K562 (cell line): ENCODE data around the gene CDC42BPB. TPM values are rescaled to one million over a fixed set of nuclear protein-coding genes. Genes with fewer than 3 reads are reported as not detected.

ENCODE experiments used
- ATAC-seq: fragments of 200-7000 bp; cut with Tn5 transposase; 3 replicates; pipeline ENCODE4 v1.9.1; 2020; ENCODE audit warnings: moderate library complexity
- BruUV-seq: library from RNA; stranded (reverse); fragments of 400-500 nt; replicated peaks from 2 replicates; lab custom pipeline; 2021; lab: Mats Ljungman, UMichigan
- CTCF ChIA-PET: fragments of 300-600 bp; formaldehyde crosslinking; extraction: SDS; loops from one replicate; lab custom pipeline; 2021; ENCODE audit warnings: low intra/inter-chr PET ratio; lab: Yijun Ruan, JAX
- POLR2A ChIA-PET: fragments of 300-600, 350-650 bp; sonication (Branson Sonifier 250); formaldehyde crosslinking; extraction: SDS; loops from one replicate; lab custom pipeline; 2021; ENCODE audit warnings: antibody characterized with exemption, inconsistent platforms; lab: Yijun Ruan, JAX
- DNase-seq, 4 experiments: peaks; one replicate each; pipeline versions ENCODE4 v3.0.0 to v3.0.0-alpha.2; 2011 to 2018; ENCODE audit warnings: low spot score in 3 of 4, mixed read lengths in 3 of 4; ENCODE audit errors: extremely low read depth in 1 of 4
- FAIRE-seq: peaks from 2 replicates; lab custom pipeline; 2011; peaks lifted over from hg19 to GRCh38; lab: Jason Lieb, UNC
- H2AFZ ChIP-seq: 2 replicates; pipeline ENCODE4 v1.6.0; 2011; ENCODE audit warnings: low read depth, low read length, control low read depth, inconsistent platforms
- H3K27ac ChIP-seq: fragments of 200-600 bp; 3 replicates; pipeline ENCODE4 v1.8.0; 2011; ENCODE audit warnings: low read depth, mild to moderate bottlenecking, control low read depth, inconsistent platforms, low read length, moderate library complexity, mixed read lengths; ENCODE audit errors: extremely low read depth
- H3K27me3 ChIP-seq, 2 experiments: fragments of 300-600 bp in 1 of 2; 2 replicates in 1 of 2; 3 replicates in 1 of 2; pipeline versions ENCODE4 v1.6.0 to v1.8.0; 2011; ENCODE audit warnings: inconsistent platforms in 2 of 2, low read length in 2 of 2, mild to moderate bottlenecking in 1 of 2, mixed read lengths in 1 of 2, moderate library complexity in 1 of 2; ENCODE audit not compliant: control insufficient read depth in 2 of 2, insufficient read depth in 2 of 2
- H3K36me3 ChIP-seq: fragments of 300-600 bp; 3 replicates; pipeline ENCODE4 v1.8.0; 2011; ENCODE audit warnings: mild to moderate bottlenecking, low read length, inconsistent platforms; ENCODE audit not compliant: control insufficient read depth, insufficient read depth
- H3K4me1 ChIP-seq, 2 experiments: fragments of 200-600 bp in 1 of 2; replicated peaks in 1 of 2; 2 replicates in 1 of 2; 3 replicates in 1 of 2; pipeline versions ENCODE4 v1.5.1 to v1.8.0; 2011; ENCODE audit warnings: inconsistent platforms in 2 of 2, low read length in 2 of 2, mild to moderate bottlenecking in 1 of 2, mixed read lengths in 1 of 2, moderate library complexity in 1 of 2; ENCODE audit not compliant: control insufficient read depth in 2 of 2, insufficient read depth in 2 of 2
- H3K4me2 ChIP-seq: 2 replicates; pipeline ENCODE4 v1.6.1; 2011; ENCODE audit warnings: low read length, control low read depth, inconsistent platforms, mixed read lengths; ENCODE audit not compliant: insufficient read depth
- H3K4me3 ChIP-seq: fragments of 200-600 bp; sonication (generic), shearing (Covaris generic); 2 replicates; pipeline ENCODE4 v1.5.1; 2016; ENCODE audit warnings: control low read depth, inconsistent platforms
- H3K79me2 ChIP-seq: fragments of 200-600 bp; 3 replicates; pipeline ENCODE4 v1.8.0; 2011; ENCODE audit warnings: low read length, inconsistent platforms; ENCODE audit not compliant: control insufficient read depth, insufficient read depth
- H3K9ac ChIP-seq, 2 experiments: 2 replicates each; pipeline versions ENCODE4 v1.6.0 to v1.6.1; 2011; ENCODE audit warnings: low read depth in 2 of 2, low read length in 2 of 2, control low read depth in 1 of 2, inconsistent platforms in 1 of 2, mild to moderate bottlenecking in 1 of 2, mixed read lengths in 1 of 2; ENCODE audit not compliant: insufficient read depth in 1 of 2
- H3K9me1 ChIP-seq: one replicate; pipeline ENCODE4 v1.6.0; 2011; ENCODE audit warnings: inconsistent platforms, mild to moderate bottlenecking, low read length, moderate library complexity; ENCODE audit not compliant: control insufficient read depth, insufficient read depth
- H3K9me3 ChIP-seq: replicated peaks from 2 replicates; pipeline ENCODE4 v1.5.1; 2011; ENCODE audit warnings: low read depth, low read length, inconsistent platforms; ENCODE audit not compliant: control insufficient read depth, insufficient read depth
- H4K20me1 ChIP-seq: replicated peaks from 2 replicates; pipeline ENCODE4 v1.6.1; 2011; ENCODE audit warnings: low read length, inconsistent platforms, mixed read lengths; ENCODE audit not compliant: control insufficient read depth, insufficient read depth
- BRD9 ChIP-seq: fragments of 450-650 bp; IDR thresholded peaks from 2 replicates; pipeline ENCODE4 v1.6.1; 2018; ENCODE audit warnings: low read depth; ENCODE audit not compliant: partially characterized antibody
- HDAC8 ChIP-seq: fragments of 450-650 bp; IDR thresholded peaks from 2 replicates; pipeline ENCODE4 v1.6.1; 2016; ENCODE audit warnings: mild to moderate bottlenecking, missing genetic modification characterization, moderate library complexity, missing compliant biosample characterization
- MAZ ChIP-seq, 2 experiments: fragments of 450-650 bp in 1 of 2; sonication (generic) in 1 of 2; formaldehyde crosslinking; IDR thresholded peaks in 1 of 2; conservative IDR thresholded peaks in 1 of 2; 2 replicates each; pipeline versions ENCODE4 v1.4.0 to v1.5.0; 2020; ENCODE audit warnings: mild to moderate bottlenecking in 1 of 2, missing genetic modification reagents in 1 of 2
- SETDB1 ChIP-seq: IDR thresholded peaks from one replicate; pipeline ENCODE4 v1.6.1; 2012; ENCODE audit warnings: low read length, control low read depth, inconsistent platforms
- SMARCB1 ChIP-seq: IDR thresholded peaks from 2 replicates; pipeline ENCODE4 v1.6.1; 2011; ENCODE audit warnings: improper control_type of control experiment, low read depth; ENCODE audit not compliant: insufficient read length
- U2AF1 ChIP-seq: fragments of 200-400 bp; formaldehyde crosslinking; optimal IDR thresholded peaks from 2 replicates; pipeline ENCODE3; 2017; ENCODE audit warnings: mild to moderate bottlenecking, low read depth, low read length, moderate library complexity
- XRCC3 ChIP-seq: fragments of 450-650 bp; IDR thresholded peaks from 2 replicates; pipeline ENCODE4 v1.6.1; 2017; ENCODE audit warnings: mild to moderate bottlenecking, moderate library complexity
- ZNF347 ChIP-seq: fragments of 450-650 bp; formaldehyde crosslinking; IDR thresholded peaks from 2 replicates; pipeline ENCODE4 v1.4.0; 2020; ENCODE audit warnings: low read depth, mild to moderate bottlenecking, moderate library complexity
- ZNF717 ChIP-seq: fragments of 250-450 bp; sonication (Bioruptor Pico); IDR thresholded peaks from 2 replicates; pipeline ENCODE4 v1.5.0; 2021
- WGBS: fragments of 100-300 bp; shearing (Covaris generic); methylation state at CpG from one replicate; pipeline ENCODE4 v1.1.6; 2016; ENCODE audit warnings: low coverage, mixed read lengths; ENCODE audit not compliant: insufficient coverage; ENCODE audit errors: missing lambda C conversion rate; 5-methylcytosine and 5-hydroxymethylcytosine counted together
- in situ Hi-C: fragments of 300-500 bp; cut with MboI; formaldehyde crosslinking; loops from 4 replicates; pipeline ENCODE4 v1.15.0; 2018; ENCODE audit warnings: inconsistent platforms, mixed read lengths
- intact Hi-C: fragments of 100-400 bp; cut with micrococcal nuclease; formaldehyde crosslinking; loops from 2 replicates; pipeline ENCODE4 v1.14.2; 2022
- polyA plus RNA-seq, 8 experiments: library from polyadenylated mRNA; depleted of rRNA in 4 of 8; stranded (reverse) in 5 of 8; unstranded in 3 of 8; fragments of >200 nt; fragmentation: Nextera tagmentation in 2 of 8; fragmentation: Illumina TruSeq in 1 of 8; extraction: Ambion mirVana in 2 of 8; extraction: Trizol in 1 of 8; gene quantifications; 2 replicates each; pipeline versions ENCODE4 v1.2.1 to v1.2.3, GENCODE V29; 2011 to 2014; ENCODE audit warnings: inconsistent platforms in 1 of 8, missing spikeins in 1 of 8
- total RNA-seq, 7 experiments: library from RNA; depleted of rRNA in 6 of 7; stranded (reverse); fragments of >200 nt in 6 of 7; fragmentation: Illumina TruSeq in 2 of 7; extraction: Trizol in 2 of 7; gene quantifications; 2 replicates each; pipeline versions ENCODE4 v1.2.1 to v1.2.3, GENCODE V29; 2011 to 2021; ENCODE audit warnings: low replicate concordance in 1 of 7
- TF ChIP-seq, protein P1 (sequence below): sonication (generic); formaldehyde crosslinking; IDR thresholded peaks from 2 replicates; pipeline ENCODE4 v1.8.0; 2022; ENCODE audit warnings: missing genetic modification reagents, mild to moderate bottlenecking, moderate library complexity, borderline replicate concordance
- TF ChIP-seq, protein P2 (sequence below): IDR thresholded peaks from 2 replicates; pipeline ENCODE4 v1.6.1; 2011; ENCODE audit warnings: borderline replicate concordance, low read depth, mild to moderate bottlenecking, moderate library complexity, low read length; ENCODE audit not compliant: insufficient read depth, poor library complexity, severe bottlenecking
- TF ChIP-seq, protein P3 (sequence below): fragments of 450-650 bp; formaldehyde crosslinking; IDR thresholded peaks from 2 replicates; pipeline ENCODE4 v1.4.0; 2022; ENCODE audit warnings: mild to moderate bottlenecking, moderate library complexity
- TF ChIP-seq, protein P4 (sequence below): fragments of 450-650 bp; IDR thresholded peaks from 2 replicates; pipeline ENCODE4 v1.6.1; 2014; ENCODE audit warnings: low read depth, mild to moderate bottlenecking, moderate library complexity, borderline replicate concordance
- TF ChIP-seq, protein P5 (sequence below): fragments of 450-650 bp; formaldehyde crosslinking; conservative IDR thresholded peaks from 2 replicates; pipeline ENCODE4 v1.4.0; 2022; ENCODE audit warnings: mild to moderate bottlenecking, missing genetic modification characterization

The CDC42BPB gene
- total and polyA plus RNA-seq, 9 of the 15 experiments (the other 6 are each of a cell fraction or from before 2014, with no cell fraction given): 0.07 to 24.3 (median 12.6) TPM

DNA sequence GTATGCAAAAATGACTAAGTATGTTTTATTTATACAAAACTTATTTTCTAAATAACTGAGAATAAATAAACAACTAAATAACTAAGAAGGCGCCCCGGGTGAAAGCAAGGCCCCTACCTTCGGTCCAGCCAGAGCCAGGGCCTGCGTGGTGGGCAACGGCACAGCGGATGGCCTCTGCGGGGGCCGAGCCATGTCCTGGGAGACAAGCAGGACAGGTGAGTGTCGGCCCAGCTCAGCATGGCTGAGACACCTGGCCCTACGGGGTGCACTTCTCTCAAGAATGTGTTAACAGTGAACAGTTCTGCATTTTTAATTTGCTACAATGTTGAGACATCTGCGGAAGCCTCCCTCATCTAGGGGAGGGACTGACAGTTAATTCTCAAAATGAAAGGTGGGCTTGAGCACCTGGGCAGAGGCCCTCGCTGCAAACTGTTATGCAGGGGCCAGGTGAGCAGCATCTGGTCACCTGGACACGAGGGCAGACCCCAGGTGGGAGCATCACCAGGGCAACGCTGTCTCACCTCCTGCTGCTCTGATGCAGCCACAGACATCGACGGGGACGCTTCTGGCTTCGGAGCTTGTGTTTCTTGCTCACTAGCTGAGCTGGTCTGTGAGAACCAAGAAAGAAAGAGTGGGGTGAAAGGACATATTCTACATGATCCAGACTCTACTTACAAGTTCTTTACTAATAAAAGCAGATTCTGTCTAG is 103.1 kb downstream of the CDC42BPB start:
- H3K79me2 ChIP-seq: no peaks in the 10 kb centered on the region
- no peak overlapping the region for H2AFZ ChIP-seq
- ATAC-seq (no peak), FAIRE-seq (no peak), DNase-seq (no peak)
- intact Hi-C loops: no loop called here
- no peak overlapping the region for H3K4me2 ChIP-seq
- in situ Hi-C loops: no loop called here
- ChIA-PET CTCF (no interaction called here), POLR2A (no interaction called here)
- no peaks in the 10 kb centered on the region for H4K20me1 ChIP-seq
- H3K9me3 ChIP-seq: no peaks in the 10 kb centered on the region
- no peaks in the 10 kb centered on the region for H3K9me1 ChIP-seq
- BruUV-seq: no TSS peak
- H3K27me3 ChIP-seq: no peaks in the 10 kb centered on the region
- no peak overlapping the region for H3K4me3 ChIP-seq
- no peak overlapping the region for H3K27ac ChIP-seq
- peaks cover 0 to 7% of the 10 kb centered on the region in 2 experiments; a peak in 2 of 5 replicates for H3K4me1 ChIP-seq
- no peak overlapping the region for H3K9ac ChIP-seq
- 91% methylated on average over 17 of the region's 18 CpGs for WGBS
- H3K36me3 ChIP-seq: peaks cover 30% of the 10 kb centered on the region; the same call in 2 of the 3 replicates
- TF ChIP-seq, protein P1, sequence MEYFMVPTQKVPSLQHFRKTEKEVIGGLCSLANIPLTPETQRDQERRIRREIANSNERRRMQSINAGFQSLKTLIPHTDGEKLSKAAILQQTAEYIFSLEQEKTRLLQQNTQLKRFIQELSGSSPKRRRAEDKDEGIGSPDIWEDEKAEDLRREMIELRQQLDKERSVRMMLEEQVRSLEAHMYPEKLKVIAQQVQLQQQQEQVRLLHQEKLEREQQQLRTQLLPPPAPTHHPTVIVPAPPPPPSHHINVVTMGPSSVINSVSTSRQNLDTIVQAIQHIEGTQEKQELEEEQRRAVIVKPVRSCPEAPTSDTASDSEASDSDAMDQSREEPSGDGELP (CRISPR knock-in tag): no peak
- TF ChIP-seq MAZ (CRISPR knock-in tag; conservative IDR thresholded peaks at IDR 0.05 in 1 of 2, IDR thresholded peaks at IDR 0.05 in 1 of 2) (no peak), XRCC3 (no peak), U2AF1 (no peak), SMARCB1 (no peak), HDAC8 (tag) (no peak), BRD9 (no peak), SETDB1 (no peak), ZNF717 (CRISPR knock-in tag) (no peak), ZNF347 (CRISPR knock-in tag) (no peak)
- TF ChIP-seq, protein P2, sequence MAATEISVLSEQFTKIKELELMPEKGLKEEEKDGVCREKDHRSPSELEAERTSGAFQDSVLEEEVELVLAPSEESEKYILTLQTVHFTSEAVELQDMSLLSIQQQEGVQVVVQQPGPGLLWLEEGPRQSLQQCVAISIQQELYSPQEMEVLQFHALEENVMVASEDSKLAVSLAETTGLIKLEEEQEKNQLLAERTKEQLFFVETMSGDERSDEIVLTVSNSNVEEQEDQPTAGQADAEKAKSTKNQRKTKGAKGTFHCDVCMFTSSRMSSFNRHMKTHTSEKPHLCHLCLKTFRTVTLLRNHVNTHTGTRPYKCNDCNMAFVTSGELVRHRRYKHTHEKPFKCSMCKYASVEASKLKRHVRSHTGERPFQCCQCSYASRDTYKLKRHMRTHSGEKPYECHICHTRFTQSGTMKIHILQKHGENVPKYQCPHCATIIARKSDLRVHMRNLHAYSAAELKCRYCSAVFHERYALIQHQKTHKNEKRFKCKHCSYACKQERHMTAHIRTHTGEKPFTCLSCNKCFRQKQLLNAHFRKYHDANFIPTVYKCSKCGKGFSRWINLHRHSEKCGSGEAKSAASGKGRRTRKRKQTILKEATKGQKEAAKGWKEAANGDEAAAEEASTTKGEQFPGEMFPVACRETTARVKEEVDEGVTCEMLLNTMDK: no peak
- TF ChIP-seq, protein P3, sequence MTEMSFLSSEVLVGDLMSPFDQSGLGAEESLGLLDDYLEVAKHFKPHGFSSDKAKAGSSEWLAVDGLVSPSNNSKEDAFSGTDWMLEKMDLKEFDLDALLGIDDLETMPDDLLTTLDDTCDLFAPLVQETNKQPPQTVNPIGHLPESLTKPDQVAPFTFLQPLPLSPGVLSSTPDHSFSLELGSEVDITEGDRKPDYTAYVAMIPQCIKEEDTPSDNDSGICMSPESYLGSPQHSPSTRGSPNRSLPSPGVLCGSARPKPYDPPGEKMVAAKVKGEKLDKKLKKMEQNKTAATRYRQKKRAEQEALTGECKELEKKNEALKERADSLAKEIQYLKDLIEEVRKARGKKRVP (CRISPR knock-in tag): no peak
- TF ChIP-seq, protein P4, sequence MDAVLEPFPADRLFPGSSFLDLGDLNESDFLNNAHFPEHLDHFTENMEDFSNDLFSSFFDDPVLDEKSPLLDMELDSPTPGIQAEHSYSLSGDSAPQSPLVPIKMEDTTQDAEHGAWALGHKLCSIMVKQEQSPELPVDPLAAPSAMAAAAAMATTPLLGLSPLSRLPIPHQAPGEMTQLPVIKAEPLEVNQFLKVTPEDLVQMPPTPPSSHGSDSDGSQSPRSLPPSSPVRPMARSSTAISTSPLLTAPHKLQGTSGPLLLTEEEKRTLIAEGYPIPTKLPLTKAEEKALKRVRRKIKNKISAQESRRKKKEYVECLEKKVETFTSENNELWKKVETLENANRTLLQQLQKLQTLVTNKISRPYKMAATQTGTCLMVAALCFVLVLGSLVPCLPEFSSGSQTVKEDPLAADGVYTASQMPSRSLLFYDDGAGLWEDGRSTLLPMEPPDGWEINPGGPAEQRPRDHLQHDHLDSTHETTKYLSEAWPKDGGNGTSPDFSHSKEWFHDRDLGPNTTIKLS: no peak
- TF ChIP-seq, protein P5, sequence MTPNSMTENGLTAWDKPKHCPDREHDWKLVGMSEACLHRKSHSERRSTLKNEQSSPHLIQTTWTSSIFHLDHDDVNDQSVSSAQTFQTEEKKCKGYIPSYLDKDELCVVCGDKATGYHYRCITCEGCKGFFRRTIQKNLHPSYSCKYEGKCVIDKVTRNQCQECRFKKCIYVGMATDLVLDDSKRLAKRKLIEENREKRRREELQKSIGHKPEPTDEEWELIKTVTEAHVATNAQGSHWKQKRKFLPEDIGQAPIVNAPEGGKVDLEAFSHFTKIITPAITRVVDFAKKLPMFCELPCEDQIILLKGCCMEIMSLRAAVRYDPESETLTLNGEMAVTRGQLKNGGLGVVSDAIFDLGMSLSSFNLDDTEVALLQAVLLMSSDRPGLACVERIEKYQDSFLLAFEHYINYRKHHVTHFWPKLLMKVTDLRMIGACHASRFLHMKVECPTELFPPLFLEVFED (CRISPR knock-in tag): no peak
